Hepatocyte (in vitro differentiated cells): ENCODE data around the gene IDE. TPM values are rescaled to one million over a fixed set of nuclear protein-coding genes. Genes with fewer than 3 reads are reported as not detected.
"Not testable (repeated sequence)": the region's sequence is repeated elsewhere in the genome, so short reads cannot be mapped to it uniquely, and the experiment has no call there.

Experiments
- DNase-seq: peaks from one replicate; pipeline ENCODE4 v3.0.0-alpha.2; 2016; ENCODE audit warnings: low spot score
- H2AFZ ChIP-seq: fragments of 200-600 bp; sonication (generic); 2 replicates; pipeline ENCODE4 v1.6.0; 2016; ENCODE audit warnings: antibody characterized with exemption, mild to moderate bottlenecking
- H3K27ac ChIP-seq: fragments of 200-600 bp; sonication (generic); 2 replicates; pipeline ENCODE4 v1.5.1; 2016; ENCODE audit warnings: mild to moderate bottlenecking
- H3K27me3 ChIP-seq: fragments of 200-600 bp; sonication (generic); 2 replicates; pipeline ENCODE4 v1.6.1; 2016
- H3K36me3 ChIP-seq: fragments of 200-600 bp; sonication (generic); replicated peaks from 2 replicates; pipeline ENCODE4 v1.5.1; 2016; ENCODE audit warnings: low read depth; ENCODE audit not compliant: insufficient read depth
- H3K4me1 ChIP-seq: fragments of 200-600 bp; sonication (generic); 2 replicates; pipeline ENCODE4 v1.5.1; 2016; ENCODE audit warnings: mild to moderate bottlenecking, moderate library complexity; ENCODE audit not compliant: insufficient read depth
- H3K4me2 ChIP-seq: fragments of 200-600 bp; sonication (generic); 2 replicates; pipeline ENCODE4 v1.6.0; 2016
- H3K4me3 ChIP-seq: fragments of 200-600 bp; sonication (generic); 2 replicates; pipeline ENCODE4 v1.5.1; 2016; ENCODE audit warnings: mild to moderate bottlenecking
- H3K79me2 ChIP-seq: fragments of 200-600 bp; sonication (generic); 2 replicates; pipeline ENCODE4 v1.6.0; 2017; ENCODE audit warnings: mild to moderate bottlenecking
- H3K9me2 ChIP-seq: fragments of 200-600 bp; sonication (generic); replicated peaks from 2 replicates; pipeline ENCODE4 v1.6.0; 2017; ENCODE audit warnings: mild to moderate bottlenecking; ENCODE audit not compliant: insufficient read depth
- H3K9me3 ChIP-seq: fragments of 200-600 bp; sonication (generic); 2 replicates; pipeline ENCODE4 v1.5.1; 2016; ENCODE audit warnings: low read depth, mild to moderate bottlenecking
- H4K20me1 ChIP-seq: fragments of 200-600 bp; sonication (generic); 2 replicates; pipeline ENCODE4 v1.6.0; 2016; ENCODE audit warnings: mild to moderate bottlenecking; ENCODE audit not compliant: insufficient read depth, poor library complexity, severe bottlenecking
- EZH2 ChIP-seq: fragments of 200-600 bp; sonication (generic); IDR thresholded peaks from 2 replicates; pipeline ENCODE4 v1.6.1; 2016; ENCODE audit warnings: antibody characterized with exemption, mild to moderate bottlenecking, borderline replicate concordance
- EZH2phosphoT487 ChIP-seq: fragments of 200-600 bp; sonication (generic); IDR thresholded peaks from one replicate; pipeline ENCODE4 v1.6.1; 2018; ENCODE audit warnings: antibody characterized with exemption, mild to moderate bottlenecking, low read depth, moderate library complexity; ENCODE audit not compliant: unreplicated experiment, severe bottlenecking
- WGBS: methylation state at CpG from one replicate; pipeline ENCODE4 v1.1.6; 2016; ENCODE audit warnings: low lambda C conversion rate; ENCODE audit errors: missing lambda C conversion rate; 5-methylcytosine and 5-hydroxymethylcytosine counted together
- polyA plus RNA-seq: library from polyadenylated mRNA; unstranded; fragments of >200 nt; fragmentation: Nextera tagmentation; extraction: Ambion mirVana; gene quantifications from 2 replicates; pipeline ENCODE4 v1.2.1, GENCODE V29; 2016
- total RNA-seq: library from RNA; depleted of rRNA; stranded (reverse); fragments of >200 nt; gene quantifications from 2 replicates; pipeline ENCODE4 v1.2.3, GENCODE V29; 2014
- TF ChIP-seq, protein P1 (sequence below): fragments of 200-600 bp; sonication (generic); IDR thresholded peaks from 2 replicates; pipeline ENCODE4 v1.5.1; 2016; ENCODE audit warnings: antibody characterized with exemption, mild to moderate bottlenecking; ENCODE audit not compliant: poor library complexity

Gene IDE
- total and polyA plus RNA-seq, 2 experiments from 2014 or later, result 16.6 to 39.7 TPM

DNA sequence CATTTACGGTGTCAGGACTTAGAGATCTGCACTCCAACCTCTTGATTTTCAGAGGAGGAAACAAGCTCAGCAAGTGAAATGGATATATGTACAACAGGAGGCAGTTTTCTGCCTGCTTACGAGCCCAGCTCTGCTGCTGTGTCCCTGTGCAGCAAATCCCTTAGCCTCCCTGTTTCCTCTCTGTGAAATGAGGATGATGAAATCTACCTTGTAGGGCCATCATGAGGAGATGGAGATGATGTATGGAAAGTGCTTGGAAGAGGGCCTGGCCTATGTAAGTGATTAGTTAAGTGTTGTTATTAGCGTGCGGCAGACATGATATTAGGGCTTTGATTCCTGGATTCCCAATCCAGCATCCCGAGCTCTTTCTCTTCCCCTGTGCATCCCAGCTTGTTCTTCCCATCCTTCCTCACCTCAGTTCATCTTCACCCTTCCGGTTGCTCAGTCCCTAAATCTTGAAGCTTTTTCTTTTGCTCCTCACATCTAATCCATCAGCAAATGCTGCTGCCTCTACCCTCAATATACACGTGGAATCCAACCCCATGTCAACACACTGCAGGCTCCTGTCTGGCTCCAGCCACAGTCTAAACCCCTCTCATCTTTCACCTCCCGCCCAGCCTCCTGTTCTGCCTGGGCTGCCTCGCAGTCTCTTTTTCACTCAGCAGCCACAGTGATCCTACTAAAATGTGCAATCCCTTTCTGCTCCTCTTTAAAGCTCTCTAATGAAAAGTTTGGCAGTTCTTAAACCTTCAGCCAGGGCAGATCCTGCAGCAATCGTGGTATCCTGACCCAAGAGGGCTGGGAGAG, 169.1 kb downstream of the IDE start:
- Histone ChIP-seq H4K20me1 (no peaks in the 10 kb centered on the region), H3K27ac (no peak overlapping the region), H3K27me3 (no peaks in the 10 kb centered on the region), H3K36me3 (no peaks in the 10 kb centered on the region), H3K79me2 (no peaks in the 10 kb centered on the region), H3K4me3 (no peak overlapping the region), H3K4me2 (no peak overlapping the region), H2AFZ (no peak overlapping the region), H3K9me2 (no peaks in the 10 kb centered on the region), H3K4me1 (no peaks in the 10 kb centered on the region), H3K9me3 (no peaks in the 10 kb centered on the region)
- no peak for DNase-seq
- TF ChIP-seq EZH2phosphoT487 (no peak), EZH2 (no peak)
- TF ChIP-seq, protein P1, sequence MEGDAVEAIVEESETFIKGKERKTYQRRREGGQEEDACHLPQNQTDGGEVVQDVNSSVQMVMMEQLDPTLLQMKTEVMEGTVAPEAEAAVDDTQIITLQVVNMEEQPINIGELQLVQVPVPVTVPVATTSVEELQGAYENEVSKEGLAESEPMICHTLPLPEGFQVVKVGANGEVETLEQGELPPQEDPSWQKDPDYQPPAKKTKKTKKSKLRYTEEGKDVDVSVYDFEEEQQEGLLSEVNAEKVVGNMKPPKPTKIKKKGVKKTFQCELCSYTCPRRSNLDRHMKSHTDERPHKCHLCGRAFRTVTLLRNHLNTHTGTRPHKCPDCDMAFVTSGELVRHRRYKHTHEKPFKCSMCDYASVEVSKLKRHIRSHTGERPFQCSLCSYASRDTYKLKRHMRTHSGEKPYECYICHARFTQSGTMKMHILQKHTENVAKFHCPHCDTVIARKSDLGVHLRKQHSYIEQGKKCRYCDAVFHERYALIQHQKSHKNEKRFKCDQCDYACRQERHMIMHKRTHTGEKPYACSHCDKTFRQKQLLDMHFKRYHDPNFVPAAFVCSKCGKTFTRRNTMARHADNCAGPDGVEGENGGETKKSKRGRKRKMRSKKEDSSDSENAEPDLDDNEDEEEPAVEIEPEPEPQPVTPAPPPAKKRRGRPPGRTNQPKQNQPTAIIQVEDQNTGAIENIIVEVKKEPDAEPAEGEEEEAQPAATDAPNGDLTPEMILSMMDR, result no peak
- 58% methylated on average over 10 of the region's 10 CpGs for WGBS

DNA sequence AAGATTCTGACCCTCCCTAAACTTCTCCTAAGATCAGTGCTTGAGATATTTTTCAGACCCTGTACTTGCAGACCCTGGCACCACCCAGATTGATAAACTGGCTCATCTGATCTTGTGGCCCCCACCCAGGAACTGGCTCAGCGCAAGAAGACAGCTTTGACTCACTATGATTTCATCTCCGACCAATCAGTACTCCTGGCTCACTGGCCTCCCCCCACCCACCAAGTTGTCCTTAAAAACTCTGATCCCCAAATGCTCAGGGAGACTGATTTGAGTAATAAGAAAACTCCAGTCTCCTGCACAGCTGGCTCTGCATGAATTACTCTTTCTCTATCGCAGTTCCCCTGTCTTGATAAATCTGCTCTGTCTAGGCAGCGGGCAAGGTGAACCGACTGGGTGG, 171.7 kb downstream of the IDE start:
- H3K4me1 ChIP-seq, H3K4me2 ChIP-seq, H3K9me2 ChIP-seq, H3K36me3 ChIP-seq, H3K79me2 ChIP-seq, H3K27ac ChIP-seq, H4K20me1 ChIP-seq, H3K4me3 ChIP-seq, DNase-seq, H3K9me3 ChIP-seq, H3K27me3 ChIP-seq, H2AFZ ChIP-seq: not testable (repeated sequence)
- WGBS, result 87% methylated on average over 5 of the region's 5 CpGs

Other genes starting within 250 kb of the IDE start
- 7.9 and 9.2 TPM in 2 replicates for gene KIF11, start 19.0 kb upstream of the IDE start, total RNA-seq
- gene KIF11, start 19.0 kb upstream of the IDE start, polyA plus RNA-seq, result 3.2 and 5.1 TPM in 2 replicates
- 13.0 and 15.1 TPM in 2 replicates for gene HHEX, start 115.9 kb upstream of the IDE start, total RNA-seq
- gene HHEX, start 115.9 kb upstream of the IDE start, polyA plus RNA-seq, result 14.2 and 18.4 TPM in 2 replicates